Osteoblast (primary cell): ENCODE data around the gene WDR18. TPM values are rescaled to one million over a fixed set of nuclear protein-coding genes. Genes with fewer than 3 reads are reported as not detected.

Experiments
- DNase-seq: peaks from one replicate; pipeline ENCODE4 v3.0.0; 2011; ENCODE audit warnings: low spot score, mixed read lengths; ENCODE audit not compliant: insufficient read length; ENCODE audit errors: missing footprints
- H2AFZ ChIP-seq: 2 replicates; pipeline ENCODE4 v1.6.0; 2011; ENCODE audit warnings: mild to moderate bottlenecking, low read length
- H3K27ac ChIP-seq: 2 replicates; pipeline ENCODE4 v1.5.1; 2011; ENCODE audit warnings: mild to moderate bottlenecking, low read depth, low read length, moderate library complexity
- H3K27me3 ChIP-seq: 2 replicates; pipeline ENCODE4 v1.6.0; 2012; ENCODE audit warnings: mild to moderate bottlenecking, control low read depth, inconsistent platforms, low read length, moderate library complexity; ENCODE audit not compliant: insufficient read depth
- H3K36me3 ChIP-seq: 2 replicates; pipeline ENCODE4 v1.5.1; 2011; ENCODE audit warnings: mild to moderate bottlenecking, low read length, control low read depth, moderate library complexity; ENCODE audit not compliant: insufficient read depth
- H3K4me1 ChIP-seq: 2 replicates; pipeline ENCODE4 v1.5.1; 2011; ENCODE audit warnings: mild to moderate bottlenecking, low read length, control low read depth, moderate library complexity; ENCODE audit not compliant: insufficient read depth
- H3K4me2 ChIP-seq: 2 replicates; pipeline ENCODE4 v1.6.0; 2011; ENCODE audit warnings: mild to moderate bottlenecking, low read length; ENCODE audit not compliant: insufficient read depth
- H3K4me3 ChIP-seq: fragments of 200-600 bp; sonication (generic); 3 replicates; pipeline ENCODE4 v1.5.1; 2012; ENCODE audit warnings: mild to moderate bottlenecking, low read length, inconsistent platforms; ENCODE audit not compliant: insufficient read depth
- H3K79me2 ChIP-seq: 2 replicates; pipeline ENCODE4 v1.6.0; 2012; ENCODE audit warnings: mild to moderate bottlenecking, low read length, control low read depth, inconsistent platforms; ENCODE audit not compliant: insufficient read depth
- H3K9me3 ChIP-seq: 2 replicates; pipeline ENCODE4 v1.5.1; 2011; ENCODE audit warnings: low read depth, low read length, control low read depth
- H4K20me1 ChIP-seq: 2 replicates; pipeline ENCODE4 v1.6.0; 2012; ENCODE audit warnings: mild to moderate bottlenecking, low read length, control low read depth; ENCODE audit not compliant: insufficient read depth
- CTCF ChIP-seq: IDR thresholded peaks from 2 replicates; pipeline ENCODE4 v1.5.1; 2011; ENCODE audit warnings: mild to moderate bottlenecking, low read depth, low read length, moderate library complexity; ENCODE audit errors: extremely low read depth
- total RNA-seq: library from RNA; depleted of rRNA; stranded (reverse); fragments of >200 nt; gene quantifications from 2 replicates; pipeline ENCODE4 v1.2.3, GENCODE V29; 2012

WDR18 gene
- total RNA-seq, 1 donor = 45.6 TPM

DNA sequence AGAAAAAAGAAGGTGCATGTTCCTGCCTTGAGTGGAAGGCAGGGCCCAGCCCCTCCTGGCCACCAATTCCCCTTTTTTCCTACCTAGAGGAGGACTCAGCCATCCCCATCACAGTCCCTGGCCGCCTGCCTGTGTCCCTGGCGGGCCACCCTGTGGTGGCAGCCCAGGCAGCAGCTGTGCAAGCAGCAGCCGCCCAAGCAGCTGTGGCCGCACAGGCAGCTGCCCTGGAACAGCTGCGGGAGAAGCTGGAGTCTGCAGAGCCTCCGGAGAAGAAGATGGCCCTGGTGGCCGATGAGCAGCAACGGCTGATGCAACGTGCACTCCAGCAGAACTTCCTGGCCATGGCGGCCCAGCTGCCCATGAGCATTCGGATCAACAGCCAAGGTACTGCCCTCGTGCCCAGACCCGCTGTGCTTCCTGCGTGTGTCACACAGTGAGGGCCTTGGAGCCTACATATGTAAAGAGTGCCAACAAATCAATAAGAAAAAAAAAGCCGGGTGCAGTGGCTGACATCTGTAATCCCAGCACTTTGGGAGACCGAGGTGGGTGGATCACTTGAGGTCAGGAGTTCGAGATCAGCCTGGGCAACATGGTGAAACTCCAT is 17.6 kb upstream of the WDR18 start:
- H3K4me3 ChIP-seq = no peak overlapping the region
- H2AFZ ChIP-seq = no peak overlapping the region
- peaks cover 5% of the 10 kb centered on the region for H3K9me3 ChIP-seq
- DNase-seq = no peak
- no peaks in the 10 kb centered on the region for H3K27me3 ChIP-seq
- H3K79me2 ChIP-seq = no peaks in the 10 kb centered on the region
- peaks cover 54% of the 10 kb centered on the region for H3K36me3 ChIP-seq
- no peaks in the 10 kb centered on the region for H3K4me1 ChIP-seq
- no peak overlapping the region for H3K4me2 ChIP-seq
- no peak overlapping the region for H3K27ac ChIP-seq
- peaks cover 3% of the 10 kb centered on the region for H4K20me1 ChIP-seq
- no peak for TF ChIP-seq CTCF

GRCh38 chr19:970695-971094 is 13.4 kb upstream of the WDR18 start:
- Histone ChIP-seq H3K79me2 (no peaks in the 10 kb centered on the region), H3K27me3 (no peaks in the 10 kb centered on the region), H3K4me3 (no peak overlapping the region), H3K4me2 (no peak overlapping the region), H3K36me3 (peaks cover 51% of the 10 kb centered on the region), H3K9me3 (peaks cover 5% of the 10 kb centered on the region), H4K20me1 (no peaks in the 10 kb centered on the region), H2AFZ (no peak overlapping the region), H3K4me1 (no peaks in the 10 kb centered on the region), H3K27ac (no peak overlapping the region)
- DNase-seq = no peak
- peak; percentile 51 for TF ChIP-seq CTCF

DNA sequence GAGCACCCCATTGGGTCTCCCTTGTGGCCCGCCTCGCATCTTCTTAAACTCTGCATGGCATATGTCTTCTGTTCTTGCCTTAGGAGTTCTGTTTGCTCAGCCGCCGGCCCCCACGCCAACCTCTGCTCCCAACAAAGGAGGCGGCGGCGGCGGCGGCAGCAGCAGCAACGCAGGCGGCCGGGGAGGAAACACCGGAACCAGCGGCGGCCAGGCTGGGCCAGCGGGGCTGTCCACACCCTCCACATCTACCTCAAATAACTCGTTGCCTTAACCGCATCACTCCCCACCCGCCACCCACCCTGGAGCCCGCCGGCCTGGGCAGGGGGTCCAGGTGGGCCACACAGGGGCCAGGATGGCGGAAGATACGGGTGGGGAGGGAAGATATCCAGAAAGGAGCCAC is 12.3 kb upstream of the WDR18 start:
- H3K27me3 ChIP-seq = no peaks in the 10 kb centered on the region
- no peaks in the 10 kb centered on the region for H4K20me1 ChIP-seq
- H3K79me2 ChIP-seq = no peaks in the 10 kb centered on the region
- DNase-seq = no peak
- H3K4me1 ChIP-seq = no peaks in the 10 kb centered on the region
- H3K4me3 ChIP-seq = no peak overlapping the region
- peaks cover 46% of the 10 kb centered on the region for H3K36me3 ChIP-seq
- H3K9me3 ChIP-seq = peaks cover 5% of the 10 kb centered on the region
- no peak overlapping the region for H3K27ac ChIP-seq
- no peak overlapping the region for H3K4me2 ChIP-seq
- no peak for TF ChIP-seq CTCF
- no peak overlapping the region for H2AFZ ChIP-seq

- Histone ChIP-seq H3K4me1 (no peaks in the 10 kb centered on the region), H3K4me3 (no peak overlapping the region), H3K27ac (no peak overlapping the region), H3K79me2 (no peaks in the 10 kb centered on the region), H3K36me3 (peaks cover 43% of the 10 kb centered on the region), H4K20me1 (no peaks in the 10 kb centered on the region), H3K27me3 (no peaks in the 10 kb centered on the region), H3K9me3 (peaks cover 5% of the 10 kb centered on the region), H2AFZ (no peak overlapping the region), H3K4me2 (no peak overlapping the region)
- no peak for TF ChIP-seq CTCF
- no peak for DNase-seq
Measured at GRCh38 chr19:972281-972680, 11.9 kb upstream of the WDR18 start.
